ENCODE results near the gene KRTAP4-6. TPM values are rescaled to one million over a fixed set of nuclear protein-coding genes. Genes with fewer than 3 reads are reported as not detected.
"Not testable (repeated sequence)": the region's sequence is repeated elsewhere in the genome, so short reads cannot be mapped to it uniquely, and the experiment has no call there.

KRTAP4-6 gene
- total RNA-seq, 1 donor from 2014 or later: not detected

DNA sequence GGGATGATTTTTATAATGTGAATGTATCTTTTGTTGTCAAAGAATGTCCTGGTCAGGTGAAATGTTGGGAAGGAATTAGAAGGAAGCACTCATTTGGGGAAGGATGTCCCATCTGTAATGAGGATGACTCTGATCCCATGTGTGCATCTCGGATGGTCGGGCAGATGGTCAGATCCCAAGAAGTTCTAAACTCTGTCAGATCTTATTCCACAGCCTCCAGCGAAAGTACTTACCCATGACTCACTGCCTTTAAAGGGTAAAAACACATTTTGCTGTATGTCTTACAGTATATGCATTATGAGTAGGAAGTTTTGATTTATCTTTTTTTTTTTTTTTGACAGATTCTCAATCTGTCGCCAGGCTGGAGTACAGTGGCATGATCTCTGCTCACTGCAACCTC is 21.6 kb downstream of the KRTAP4-6 start:
- Histone ChIP-seq H3K4me1 (no peaks in the 10 kb centered on the region), H3K36me3 (no peaks in the 10 kb centered on the region), H3K27me3 (ENCODE audit: low read depth) (peaks cover 73% of the 10 kb centered on the region), H3K9me3 (replicated peaks) (no peaks in the 10 kb centered on the region), H3K4me3 (no peak overlapping the region), H3K27ac (replicated peaks) (no peak overlapping the region)
- DNase-seq: no peak
- TF ChIP-seq, protein P1, sequence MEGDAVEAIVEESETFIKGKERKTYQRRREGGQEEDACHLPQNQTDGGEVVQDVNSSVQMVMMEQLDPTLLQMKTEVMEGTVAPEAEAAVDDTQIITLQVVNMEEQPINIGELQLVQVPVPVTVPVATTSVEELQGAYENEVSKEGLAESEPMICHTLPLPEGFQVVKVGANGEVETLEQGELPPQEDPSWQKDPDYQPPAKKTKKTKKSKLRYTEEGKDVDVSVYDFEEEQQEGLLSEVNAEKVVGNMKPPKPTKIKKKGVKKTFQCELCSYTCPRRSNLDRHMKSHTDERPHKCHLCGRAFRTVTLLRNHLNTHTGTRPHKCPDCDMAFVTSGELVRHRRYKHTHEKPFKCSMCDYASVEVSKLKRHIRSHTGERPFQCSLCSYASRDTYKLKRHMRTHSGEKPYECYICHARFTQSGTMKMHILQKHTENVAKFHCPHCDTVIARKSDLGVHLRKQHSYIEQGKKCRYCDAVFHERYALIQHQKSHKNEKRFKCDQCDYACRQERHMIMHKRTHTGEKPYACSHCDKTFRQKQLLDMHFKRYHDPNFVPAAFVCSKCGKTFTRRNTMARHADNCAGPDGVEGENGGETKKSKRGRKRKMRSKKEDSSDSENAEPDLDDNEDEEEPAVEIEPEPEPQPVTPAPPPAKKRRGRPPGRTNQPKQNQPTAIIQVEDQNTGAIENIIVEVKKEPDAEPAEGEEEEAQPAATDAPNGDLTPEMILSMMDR (IDR thresholded peaks at IDR 0.05; ENCODE audit: borderline replicate concordance): no peak
- intact Hi-C loops (cut with micrococcal nuclease): no loop called here

DNA sequence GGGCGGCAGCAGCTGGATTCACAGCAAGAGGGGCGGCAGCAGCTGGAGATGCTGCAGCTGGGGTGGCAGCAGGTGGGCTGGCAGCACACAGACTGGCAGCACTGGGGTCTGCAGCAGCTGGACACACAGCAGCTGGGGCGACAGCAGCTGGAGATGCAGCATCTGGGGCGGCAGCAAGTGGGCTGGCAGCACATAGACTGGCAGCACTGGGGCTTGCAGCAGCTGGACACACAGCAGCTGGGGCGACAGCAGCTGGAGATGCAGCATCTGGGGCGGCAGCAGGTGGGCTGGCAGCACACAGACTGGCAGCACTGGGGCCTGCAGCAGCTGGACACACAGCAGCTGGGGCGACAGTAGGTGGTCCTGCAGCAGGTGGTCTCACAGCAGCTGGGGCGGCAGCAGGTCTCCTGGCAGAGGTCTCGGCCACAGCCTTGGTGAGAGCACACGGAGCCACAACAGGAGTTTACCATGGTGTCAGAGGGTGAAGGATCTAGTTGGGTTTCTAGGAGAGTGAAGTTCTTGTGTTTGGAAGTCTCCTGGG is 22.4 kb downstream of the KRTAP4-6 start, which contains the start of gene KRTAP4-11:
Gene KRTAP4-11 (minus strand): TSS at position 528 of the 541 bp plus-strand sequence. CDS start 58 bp downstream, at position 470.
- H3K27ac ChIP-seq (replicated peaks): not testable (repeated sequence)

DNA sequence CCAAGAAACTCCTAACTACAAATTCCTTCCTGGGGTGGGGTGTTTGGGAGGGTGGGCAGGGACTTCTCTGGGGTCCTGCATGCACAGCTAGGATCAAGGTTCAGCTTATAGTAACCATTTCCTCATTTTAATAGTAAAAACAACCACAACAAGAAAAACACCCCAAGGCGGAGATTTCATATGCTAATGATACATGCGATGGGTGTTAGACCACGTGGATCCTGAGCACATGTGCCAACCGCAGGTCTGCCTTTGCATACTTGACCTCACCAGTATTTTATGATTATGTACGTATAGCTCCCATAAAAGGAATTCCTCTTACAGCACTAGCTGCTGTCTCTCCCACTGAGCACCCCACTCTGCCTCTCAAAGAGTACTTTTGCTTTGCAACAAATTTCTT is 24.0 kb downstream of the KRTAP4-6 start:
- intact Hi-C loops (cut with micrococcal nuclease): no loop called here
- H3K36me3 ChIP-seq: no peaks in the 10 kb centered on the region
- no peak overlapping the region for H3K27ac ChIP-seq (replicated peaks)
- TF ChIP-seq, protein P1 (IDR thresholded peaks at IDR 0.05; ENCODE audit: borderline replicate concordance): no peak
- H3K9me3 ChIP-seq (replicated peaks): peaks cover 3% of the 10 kb centered on the region
- DNase-seq: no peak
- no peak overlapping the region for H3K4me3 ChIP-seq
- H3K27me3 ChIP-seq (ENCODE audit: low read depth): peaks cover 53% of the 10 kb centered on the region
- no peaks in the 10 kb centered on the region for H3K4me1 ChIP-seq

More for the DNA sequence above, 22.4 kb downstream of the KRTAP4-6 start, which contains the start of gene KRTAP4-11:
- intact Hi-C loops (cut with micrococcal nuclease); H3K4me3 ChIP-seq; H3K4me1 ChIP-seq; DNase-seq; H3K9me3 ChIP-seq (replicated peaks); H3K36me3 ChIP-seq: not testable (repeated sequence)
- H3K27me3 ChIP-seq (ENCODE audit: low read depth): peaks cover 65% of the 10 kb centered on the region

DNA sequence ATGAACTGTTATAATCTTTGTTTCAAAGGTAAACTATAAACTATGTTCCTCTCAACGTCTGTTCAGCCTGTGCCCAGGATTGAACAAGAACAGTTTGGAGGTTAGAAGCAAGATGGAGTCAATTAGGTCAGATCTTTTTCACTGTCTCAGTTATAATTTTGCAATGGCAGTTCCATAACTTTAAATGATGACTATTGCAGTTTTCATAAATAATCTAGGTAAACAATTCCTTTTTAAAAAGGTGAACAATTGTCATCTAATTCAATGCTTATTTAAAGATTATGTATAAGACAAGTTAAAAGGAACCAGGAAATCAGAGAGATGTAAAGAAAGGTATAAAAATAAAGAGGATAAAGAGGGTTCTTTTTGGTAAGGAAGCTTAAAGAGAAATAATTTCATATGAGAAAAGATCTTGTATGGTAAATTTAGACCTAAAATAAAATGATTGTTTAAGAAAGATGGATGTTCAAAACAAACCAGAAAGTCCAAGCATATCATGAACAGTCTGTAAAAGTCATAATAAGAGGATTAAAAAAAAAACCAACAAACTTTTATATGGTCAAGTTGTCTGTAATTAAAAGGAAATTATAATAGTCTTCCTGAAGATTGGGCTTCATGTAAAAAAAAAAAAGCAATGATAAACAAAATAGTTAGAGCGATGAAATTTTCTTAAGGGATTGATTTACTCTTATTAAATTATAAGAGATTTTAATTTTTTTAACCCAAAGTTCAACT is 29.0 kb downstream of the KRTAP4-6 start:
- Histone ChIP-seq H3K36me3 (no peaks in the 10 kb centered on the region), H3K27ac (replicated peaks) (no peak overlapping the region), H3K4me3 (no peak overlapping the region), H3K4me1 (no peaks in the 10 kb centered on the region), H3K27me3 (ENCODE audit: low read depth) (peaks cover 43% of the 10 kb centered on the region), H3K9me3 (replicated peaks) (peaks cover 3% of the 10 kb centered on the region)
- DNase-seq: no peak
- intact Hi-C loops (cut with micrococcal nuclease): no loop called here
- TF ChIP-seq, protein P1 (IDR thresholded peaks at IDR 0.05; ENCODE audit: borderline replicate concordance): no peak

DNA sequence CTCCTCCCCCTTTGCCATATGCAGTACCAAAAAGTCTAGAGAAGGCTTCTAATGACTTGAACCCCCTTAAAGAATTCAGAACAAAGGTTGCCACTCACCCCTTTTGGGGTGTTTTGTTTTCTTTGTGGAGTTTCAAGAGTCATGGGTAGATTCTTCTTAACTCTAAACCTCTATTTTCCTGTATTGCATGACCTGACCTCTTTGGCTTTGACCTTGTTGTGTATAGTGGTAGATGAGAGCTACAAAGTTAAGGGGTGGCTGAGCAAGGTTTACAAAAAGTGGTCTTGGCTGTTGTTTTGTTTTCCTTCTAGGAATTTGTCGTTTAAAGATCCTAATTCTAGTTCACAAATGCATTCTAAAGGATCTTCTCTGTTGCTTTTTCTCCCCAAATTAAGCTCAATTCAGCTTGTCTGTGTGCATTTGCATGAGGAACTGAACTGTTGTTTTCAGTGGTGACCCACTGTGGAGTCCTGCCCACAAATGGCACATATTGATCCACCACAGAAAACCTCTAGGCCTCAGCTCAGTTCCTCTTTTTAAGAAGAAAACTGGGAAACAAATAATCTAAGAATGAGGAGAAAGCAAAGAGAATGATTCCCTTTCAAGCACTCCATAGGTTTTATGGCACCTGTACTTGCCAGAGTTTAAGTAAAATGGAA is 31.5 kb downstream of the KRTAP4-6 start:
- H3K4me3 ChIP-seq; intact Hi-C loops (cut with micrococcal nuclease); H3K36me3 ChIP-seq; DNase-seq; H3K27ac ChIP-seq (replicated peaks); H3K9me3 ChIP-seq (replicated peaks); H3K4me1 ChIP-seq: not testable (repeated sequence)
- H3K27me3 ChIP-seq (ENCODE audit: low read depth): peaks cover 41% of the 10 kb centered on the region

DNA sequence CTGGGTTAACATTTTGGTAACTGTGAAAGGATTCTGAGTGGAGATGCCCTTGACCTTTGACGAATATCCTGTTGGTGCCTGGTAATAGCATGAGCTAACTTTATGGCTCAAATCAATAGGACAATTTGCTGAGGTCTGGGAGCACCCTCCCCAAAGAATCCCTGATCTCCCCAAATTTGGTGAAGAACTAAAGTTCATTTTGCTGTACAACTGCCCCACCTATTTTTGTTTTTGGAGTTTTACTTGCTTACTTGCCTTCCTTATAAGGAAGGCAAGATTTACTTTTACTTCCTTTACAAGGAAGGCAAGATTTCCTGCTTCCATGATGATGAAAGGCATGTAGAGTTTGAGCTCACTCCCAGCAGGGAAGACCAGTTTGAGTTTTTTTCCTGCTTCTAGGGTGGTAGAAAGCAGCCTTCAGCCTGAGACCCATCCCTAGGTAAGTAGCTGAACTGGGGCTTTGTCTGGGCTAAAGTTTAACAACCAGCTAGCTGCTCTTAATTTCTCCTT is 32.3 kb downstream of the KRTAP4-6 start:
- Histone ChIP-seq H3K27ac (replicated peaks) (no peak overlapping the region), H3K4me3 (no peak overlapping the region), H3K27me3 (ENCODE audit: low read depth) (peaks cover 41% of the 10 kb centered on the region), H3K36me3 (no peaks in the 10 kb centered on the region), H3K9me3 (replicated peaks) (no peaks in the 10 kb centered on the region), H3K4me1 (no peaks in the 10 kb centered on the region)
- intact Hi-C loops (cut with micrococcal nuclease): no loop called here
- TF ChIP-seq, protein P1 (IDR thresholded peaks at IDR 0.05; ENCODE audit: borderline replicate concordance): no peak
- DNase-seq: no peak

DNA sequence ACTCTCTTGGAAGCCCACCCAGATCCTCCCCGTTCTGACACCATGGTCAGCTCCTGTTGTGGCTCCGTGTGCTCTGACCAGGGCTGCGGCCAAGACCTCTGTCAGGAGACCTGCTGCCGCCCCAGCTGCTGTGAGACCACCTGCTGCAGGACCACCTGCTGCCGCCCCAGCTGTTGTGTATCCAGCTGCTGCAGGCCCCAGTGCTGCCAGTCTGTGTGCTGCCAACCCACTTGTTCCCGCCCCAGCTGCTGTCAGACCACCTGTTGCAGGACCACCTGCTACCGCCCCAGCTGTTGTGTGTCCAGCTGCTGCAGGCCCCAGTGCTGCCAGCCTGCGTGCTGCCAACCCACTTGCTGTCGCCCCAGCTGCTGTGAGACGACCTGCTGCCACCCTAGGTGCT is 35.0 kb downstream of the KRTAP4-6 start, which contains the start of gene KRTAP4-9:
Gene KRTAP4-9 (plus strand): TSS at position 43 of the 400 bp plus-strand sequence. CDS start 0 bp downstream, at position 43.
- H3K9me3 ChIP-seq (replicated peaks); DNase-seq; H3K27ac ChIP-seq (replicated peaks); H3K4me1 ChIP-seq; H3K4me3 ChIP-seq; intact Hi-C loops (cut with micrococcal nuclease); H3K36me3 ChIP-seq: not testable (repeated sequence)
- peaks cover 58% of the 10 kb centered on the region for H3K27me3 ChIP-seq (ENCODE audit: low read depth)

DNA sequence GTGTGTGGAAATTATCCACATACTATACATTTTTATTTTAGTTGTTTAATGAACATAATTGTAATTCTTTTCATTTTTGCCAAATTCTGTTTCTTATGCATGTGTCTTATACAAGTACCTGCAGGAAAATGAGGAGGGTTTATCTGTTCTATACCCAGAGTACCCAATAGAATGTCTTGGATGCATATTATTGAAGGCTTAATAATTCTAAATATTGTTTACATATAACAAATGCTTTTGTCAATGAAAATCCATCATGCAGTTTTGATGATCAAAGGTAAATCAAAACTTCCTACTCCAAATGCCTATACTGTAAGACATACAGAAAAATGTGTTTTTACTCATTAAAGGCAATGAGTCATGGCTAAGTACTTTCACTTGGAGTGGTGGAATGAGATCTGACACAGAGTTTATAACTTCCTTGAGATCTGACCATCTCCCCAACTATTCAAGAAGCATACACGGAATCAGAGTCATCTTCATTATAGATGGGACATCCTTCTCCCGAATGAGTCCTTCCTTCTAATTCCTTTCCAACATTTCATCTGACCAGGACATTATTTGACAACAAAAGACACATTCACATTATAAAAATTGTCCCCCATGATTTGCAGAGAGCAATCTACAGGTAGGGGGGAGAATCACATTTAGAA is 35.8 kb downstream of the KRTAP4-6 start:
- DNase-seq; H3K36me3 ChIP-seq; H3K4me1 ChIP-seq; H3K9me3 ChIP-seq (replicated peaks); H3K4me3 ChIP-seq; H3K27ac ChIP-seq (replicated peaks); intact Hi-C loops (cut with micrococcal nuclease): not testable (repeated sequence)
- H3K27me3 ChIP-seq (ENCODE audit: low read depth): peaks cover 64% of the 10 kb centered on the region
